Loucy (cell line): ENCODE data around the gene ATG13.

Experiments used
- H2AFZ ChIP-seq: fragments of 200-600 bp; sonication (generic); 2 replicates; pipeline ENCODE4 v1.6.0; 2016; ENCODE audit warnings: antibody characterized with exemption, mild to moderate bottlenecking, low read length, moderate library complexity
- H3F3A ChIP-seq: fragments of 200-600 bp; 2 replicates; pipeline ENCODE4 v1.6.0; 2016; ENCODE audit warnings: antibody characterized with exemption, low read depth, mild to moderate bottlenecking
- H3K27me3 ChIP-seq: fragments of 200-600 bp; sonication (generic); 2 replicates; pipeline ENCODE4 v1.6.1; 2014; ENCODE audit warnings: low read length, mild to moderate bottlenecking; ENCODE audit not compliant: insufficient read depth, poor library complexity, severe bottlenecking
- H3K36me3 ChIP-seq: fragments of 200-600 bp; sonication (generic); 2 replicates; pipeline ENCODE4 v1.6.1; 2016; ENCODE audit warnings: low read length; ENCODE audit not compliant: insufficient read depth
- H3K4me1 ChIP-seq: fragments of 200-600 bp; sonication (generic); 2 replicates; pipeline ENCODE4 v1.5.1; 2014; ENCODE audit warnings: low read length, mild to moderate bottlenecking; ENCODE audit not compliant: insufficient read depth, poor library complexity, severe bottlenecking
- H3K4me2 ChIP-seq: fragments of 200-600 bp; sonication (generic); 2 replicates; pipeline ENCODE4 v1.6.0; 2014; ENCODE audit warnings: antibody characterized with exemption, low read length, low read depth, mild to moderate bottlenecking; ENCODE audit not compliant: poor library complexity, severe bottlenecking
- H3K4me3 ChIP-seq: fragments of 200-600 bp; sonication (generic); 2 replicates; pipeline ENCODE4 v1.5.1; 2014; ENCODE audit warnings: low read length, mild to moderate bottlenecking, mixed read lengths; ENCODE audit not compliant: poor library complexity, severe bottlenecking
- H3K79me2 ChIP-seq: fragments of 200-600 bp; sonication (generic); 2 replicates; pipeline ENCODE4 v1.6.1; 2014; ENCODE audit warnings: low read length; ENCODE audit not compliant: insufficient read depth
- H3K9ac ChIP-seq: fragments of 200-600 bp; sonication (generic); 2 replicates; pipeline ENCODE4 v1.6.0; 2014; ENCODE audit warnings: mild to moderate bottlenecking, low read depth, low read length, moderate library complexity; ENCODE audit not compliant: poor library complexity, severe bottlenecking
- H3K9me2 ChIP-seq: fragments of 200-600 bp; sonication (generic); replicated peaks from 2 replicates; pipeline ENCODE4 v1.6.1; 2016; ENCODE audit warnings: low read depth, low read length, mixed read lengths
- H3K9me3 ChIP-seq: fragments of 200-600 bp; sonication (generic); 2 replicates; pipeline ENCODE4 v1.6.1; 2014; ENCODE audit warnings: mild to moderate bottlenecking, antibody characterized with exemption, low read length, low read depth; ENCODE audit not compliant: insufficient read depth
- H4K20me1 ChIP-seq: fragments of 200-600 bp; sonication (generic); 2 replicates; pipeline ENCODE4 v1.6.0; 2014; ENCODE audit warnings: antibody characterized with exemption, low read length, mild to moderate bottlenecking; ENCODE audit not compliant: insufficient read depth, poor library complexity, severe bottlenecking
- CTCF ChIP-seq: fragments of 200-600 bp; sonication (generic); conservative IDR thresholded peaks from 2 replicates; pipeline ENCODE4 v1.5.1; 2014; ENCODE audit warnings: mild to moderate bottlenecking, antibody characterized with exemption, low read length
- EZH2phosphoT487 ChIP-seq: fragments of 200-600 bp; IDR thresholded peaks from 2 replicates; pipeline ENCODE4 v1.6.1; 2018; ENCODE audit warnings: antibody characterized with exemption, mild to moderate bottlenecking, moderate library complexity, borderline replicate concordance

ATG13 gene

GRCh38 chr11:46677169-46677568, 59.8 kb downstream of the ATG13 start:
- peaks cover 46% of the 10 kb centered on the region for H3K4me1 ChIP-seq
- peaks cover 8% of the 10 kb centered on the region; the same call in 1 of the 2 replicates for H3K79me2 ChIP-seq
- H4K20me1 ChIP-seq = no peaks in the 10 kb centered on the region
- no peak overlapping the region for H3K4me2 ChIP-seq
- TF ChIP-seq EZH2phosphoT487 = no peak
- no peak for TF ChIP-seq CTCF
- H3K9me2 ChIP-seq = no peaks in the 10 kb centered on the region
- H3K4me3 ChIP-seq = no peak overlapping the region
- no peaks in the 10 kb centered on the region for H3K27me3 ChIP-seq
- no peak overlapping the region for H2AFZ ChIP-seq
- peaks cover 18% of the 10 kb centered on the region for H3F3A ChIP-seq
- H3K36me3 ChIP-seq = peaks cover 70% of the 10 kb centered on the region; the same call in 1 of the 2 replicates
- peak overlapping the region; percentile 30 for H3K9ac ChIP-seq
- H3K9me3 ChIP-seq = no peaks in the 10 kb centered on the region

- H3K79me2 ChIP-seq = peaks cover 4% of the 10 kb centered on the region; the same call in 1 of the 2 replicates
- H3F3A ChIP-seq = peaks cover 16% of the 10 kb centered on the region; the same call in 1 of the 2 replicates
Observed at GRCh38 chr11:46677991-46678740, 60.8 kb downstream of the ATG13 start.

GRCh38 chr11:46678741-46679130, 61.4 kb downstream of the ATG13 start:
- TF ChIP-seq EZH2phosphoT487 = no peak
- TF ChIP-seq CTCF = no peak
- Histone ChIP-seq H3K27me3 (no peaks in the 10 kb centered on the region), H3K9ac (no peak overlapping the region), H3K79me2 (no peaks in the 10 kb centered on the region), H3K4me1 (peaks cover 31% of the 10 kb centered on the region), H3K9me2 (no peaks in the 10 kb centered on the region), H3K4me3 (no peak overlapping the region), H3F3A (peaks cover 16% of the 10 kb centered on the region; the same call in 1 of the 2 replicates), H4K20me1 (no peaks in the 10 kb centered on the region), H3K4me2 (no peak overlapping the region), H3K9me3 (no peaks in the 10 kb centered on the region), H2AFZ (no peak overlapping the region), H3K36me3 (peaks cover 58% of the 10 kb centered on the region; the same call in 1 of the 2 replicates)

More at GRCh38 chr11:46677991-46678740, 60.8 kb downstream of the ATG13 start:
- Histone ChIP-seq H2AFZ (no peak overlapping the region), H3K36me3 (peaks cover 64% of the 10 kb centered on the region; the same call in 1 of the 2 replicates), H3K4me2 (no peak overlapping the region), H3K4me3 (no peak overlapping the region), H3K9me3 (no peaks in the 10 kb centered on the region), H3K9me2 (no peaks in the 10 kb centered on the region), H3K4me1 (peaks cover 36% of the 10 kb centered on the region), H3K9ac (no peak overlapping the region), H4K20me1 (no peaks in the 10 kb centered on the region), H3K27me3 (no peaks in the 10 kb centered on the region)
- TF ChIP-seq CTCF (no peak), EZH2phosphoT487 (no peak)
